Ectodermal cell (in vitro differentiated cells): Measurements from ENCODE around the gene GRK1.

Experiments
- H3K27ac ChIP-seq: 2 replicates; pipeline ENCODE4 v1.7.0; 2013; ENCODE audit warnings: mild to moderate bottlenecking, low read depth, low read length; ENCODE audit not compliant: insufficient read depth, poor library complexity, severe bottlenecking
- H3K27me3 ChIP-seq: 2 replicates; pipeline ENCODE4 v1.7.0; 2013; ENCODE audit warnings: mild to moderate bottlenecking, low read length; ENCODE audit not compliant: insufficient read depth, control insufficient read depth, poor library complexity, severe bottlenecking
- H3K36me3 ChIP-seq: one replicate; pipeline ENCODE4 v1.7.0; 2013; ENCODE audit warnings: low read length; ENCODE audit not compliant: control insufficient read depth, insufficient read depth
- H3K4me1 ChIP-seq: one replicate; pipeline ENCODE4 v1.7.0; 2013; ENCODE audit warnings: low read length; ENCODE audit not compliant: control insufficient read depth, insufficient read depth
- H3K4me3 ChIP-seq: 2 replicates; pipeline ENCODE4 v1.7.0; 2013; ENCODE audit warnings: low read depth, low read length, control low read depth; ENCODE audit not compliant: insufficient read depth
- H3K9me3 ChIP-seq: 2 replicates; pipeline ENCODE4 v1.7.0; 2013; ENCODE audit warnings: mild to moderate bottlenecking, low read length, moderate library complexity; ENCODE audit not compliant: control insufficient read depth
- WGBS, 2 experiments: methylation state at CpG; one replicate each; pipeline ENCODE4 v1.1.7; 2013; ENCODE audit warnings: missing lambda C conversion rate in 2 of 2; 5-methylcytosine and 5-hydroxymethylcytosine counted together

GRK1 gene

DNA sequence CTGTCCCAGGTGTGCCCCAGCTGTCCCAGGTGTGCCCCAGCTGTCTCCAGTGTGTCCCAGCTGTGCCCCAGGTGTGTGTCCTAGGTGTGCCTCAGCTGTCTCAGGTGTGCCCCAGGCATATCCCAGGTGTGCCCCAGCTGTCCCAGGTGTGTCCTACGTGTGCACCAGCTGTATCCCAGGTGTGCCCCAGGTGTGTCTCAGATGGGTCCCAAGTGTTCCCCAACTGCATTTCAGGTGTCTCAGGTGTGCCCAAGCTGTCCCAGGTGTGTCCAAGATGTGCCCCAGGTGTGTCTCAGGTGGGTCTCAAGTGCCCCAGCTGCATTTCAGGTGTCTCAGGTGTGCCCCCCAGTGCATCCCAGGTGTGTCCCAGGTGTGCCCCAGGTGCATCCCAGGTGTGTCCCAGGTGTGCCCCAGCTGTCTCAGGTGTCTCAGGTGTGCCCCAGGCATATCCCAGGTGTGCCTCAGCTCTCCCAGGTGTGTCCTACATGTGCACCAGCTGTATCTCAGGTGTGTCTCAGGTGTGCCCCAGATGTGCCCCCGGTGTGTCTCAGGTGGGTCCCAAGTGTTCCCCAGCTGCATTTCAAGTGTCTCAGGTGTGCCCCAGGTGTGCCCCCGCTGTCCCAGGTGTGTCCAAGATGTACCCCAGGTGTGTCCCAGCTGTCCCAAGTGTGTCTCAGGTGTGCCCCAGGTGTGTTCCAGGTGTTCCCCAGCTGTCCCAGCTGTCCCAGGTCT is 1.3 kb upstream of the GRK1 start:
- no peaks in the 10 kb centered on the region for H3K36me3 ChIP-seq
- no peaks in the 10 kb centered on the region for H3K9me3 ChIP-seq
- H3K4me1 ChIP-seq: no peaks in the 10 kb centered on the region
- no peaks in the 10 kb centered on the region for H3K27me3 ChIP-seq
- 90 to 92% methylated on average over 3 of the region's 3 CpGs for WGBS, 2 experiments
- no peak overlapping the region for H3K4me3 ChIP-seq
- no peak overlapping the region for H3K27ac ChIP-seq

DNA sequence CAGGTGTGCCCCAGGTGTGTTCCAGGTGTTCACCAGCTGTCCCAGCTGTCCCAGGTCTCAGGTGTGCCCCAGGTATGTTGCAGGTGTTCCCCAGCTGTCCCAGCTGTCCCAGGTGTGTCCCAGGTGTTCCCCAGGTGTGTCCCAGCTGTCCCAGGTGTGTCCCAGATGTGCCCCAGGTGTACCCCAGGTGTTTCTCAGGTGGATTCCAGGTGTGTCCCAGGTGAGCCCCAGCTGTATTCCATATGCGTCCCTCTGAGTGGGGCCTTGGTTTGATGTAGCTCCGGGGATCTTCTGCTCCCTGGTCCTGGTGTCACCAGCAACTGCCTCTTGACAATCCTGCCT is 719 bp upstream of the GRK1 start:
- no peaks in the 10 kb centered on the region for H3K36me3 ChIP-seq
- H3K4me1 ChIP-seq: no peaks in the 10 kb centered on the region
- WGBS, 2 experiments: 94 to 96% methylated on average over 2 of the region's 2 CpGs
- no peak overlapping the region for H3K27ac ChIP-seq
- no peak overlapping the region for H3K4me3 ChIP-seq
- no peaks in the 10 kb centered on the region for H3K9me3 ChIP-seq
- H3K27me3 ChIP-seq: no peaks in the 10 kb centered on the region

DNA sequence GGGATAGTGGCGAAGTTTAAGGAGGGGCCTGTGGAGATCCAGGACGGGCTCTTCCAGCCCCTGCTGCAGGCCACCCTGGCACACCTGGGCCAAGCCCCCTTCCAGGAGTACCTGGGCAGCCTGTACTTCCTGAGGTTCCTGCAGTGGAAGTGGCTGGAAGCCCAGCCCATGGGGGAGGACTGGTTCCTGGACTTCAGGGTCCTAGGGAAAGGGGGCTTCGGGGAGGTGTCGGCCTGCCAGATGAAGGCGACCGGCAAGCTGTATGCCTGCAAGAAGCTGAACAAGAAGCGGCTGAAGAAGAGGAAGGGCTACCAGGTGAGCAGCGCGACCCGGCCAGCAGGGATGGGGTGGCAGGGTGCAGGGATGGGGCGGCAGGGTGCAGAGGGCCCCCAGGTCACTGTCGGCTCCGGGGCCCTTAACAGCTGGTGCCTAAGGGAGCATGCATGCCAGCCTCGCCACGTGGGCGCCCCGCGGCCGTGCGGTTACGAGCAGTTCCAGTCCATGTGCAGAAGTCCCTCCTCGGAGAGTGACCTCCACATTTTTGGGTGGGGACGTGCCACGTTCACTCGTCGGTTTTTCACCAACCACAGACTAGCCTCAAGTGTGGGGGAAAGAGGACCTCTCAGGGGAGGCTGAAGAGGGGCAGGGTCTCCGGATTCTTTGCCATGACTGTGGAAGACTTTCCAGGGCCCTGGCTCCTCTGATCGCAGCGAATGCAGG is 912 bp downstream of the GRK1 start:
- 93 to 96% methylated on average over 29 of the region's 29 CpGs for WGBS, 2 experiments
- Histone ChIP-seq H3K9me3 (no peaks in the 10 kb centered on the region), H3K36me3 (no peaks in the 10 kb centered on the region), H3K27me3 (no peaks in the 10 kb centered on the region), H3K27ac (no peak overlapping the region), H3K4me1 (no peaks in the 10 kb centered on the region), H3K4me3 (no peak overlapping the region)

DNA sequence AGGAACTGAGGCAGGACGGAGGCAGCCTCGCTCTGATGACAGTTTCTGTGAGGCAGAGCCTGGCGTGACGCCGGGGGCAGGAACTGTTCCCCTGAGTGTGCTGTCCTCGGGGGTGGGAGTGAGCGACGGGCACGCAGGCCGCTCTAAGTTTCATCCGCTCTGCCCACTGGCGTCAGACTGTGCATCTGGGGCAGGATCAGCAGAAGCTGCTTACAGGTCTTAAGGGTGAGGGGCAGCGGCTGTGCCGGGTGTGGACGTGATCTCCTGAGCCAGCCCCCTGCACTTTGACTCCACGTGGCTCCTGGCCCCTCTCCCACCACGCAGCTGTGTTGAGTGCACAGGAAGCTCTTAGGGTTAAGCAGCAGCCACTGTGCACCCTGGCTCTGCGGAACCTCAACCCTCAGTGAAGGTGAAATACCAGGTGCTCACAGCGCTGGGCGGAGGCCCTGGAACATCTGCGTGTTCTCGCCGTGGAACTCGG is 1.5 kb downstream of the GRK1 start:
- no peaks in the 10 kb centered on the region for H3K4me1 ChIP-seq
- WGBS, 2 experiments: 93% methylated on average over 24 of the region's 24 CpGs
- no peaks in the 10 kb centered on the region for H3K27me3 ChIP-seq
- no peak overlapping the region for H3K4me3 ChIP-seq
- H3K36me3 ChIP-seq: no peaks in the 10 kb centered on the region
- no peaks in the 10 kb centered on the region for H3K9me3 ChIP-seq
- no peak overlapping the region for H3K27ac ChIP-seq

DNA sequence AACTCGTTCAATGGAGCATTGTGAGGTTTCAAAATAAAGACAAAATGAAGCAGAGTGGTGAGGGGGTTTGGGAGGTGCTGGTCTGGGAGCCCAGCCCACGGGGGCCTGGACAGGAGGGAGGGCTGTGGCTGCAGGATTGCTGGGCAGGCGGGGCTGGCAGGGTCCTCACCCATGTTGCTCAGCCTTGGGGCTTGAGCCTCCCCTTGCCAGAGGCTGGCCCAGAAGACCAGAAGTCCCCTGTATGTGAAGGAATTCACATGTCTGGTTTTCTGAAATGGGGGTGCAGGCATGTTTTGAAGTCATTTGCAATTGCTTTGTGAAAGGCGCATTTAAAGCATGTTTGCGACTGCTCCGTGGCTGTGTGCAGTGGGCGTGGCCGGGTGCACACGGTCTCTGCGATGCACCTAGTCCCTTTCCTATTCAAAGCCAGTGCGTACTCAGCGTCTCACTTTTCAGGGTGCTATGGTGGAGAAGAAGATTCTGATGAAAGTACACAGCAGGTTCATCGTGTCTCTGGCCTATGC is 2.3 kb downstream of the GRK1 start:
- no peaks in the 10 kb centered on the region for H3K27me3 ChIP-seq
- H3K4me1 ChIP-seq: no peaks in the 10 kb centered on the region
- 88 to 89% methylated on average over 13 of the region's 13 CpGs for WGBS, 2 experiments
- H3K27ac ChIP-seq: no peak overlapping the region
- H3K4me3 ChIP-seq: no peak overlapping the region
- H3K9me3 ChIP-seq: no peaks in the 10 kb centered on the region
- no peaks in the 10 kb centered on the region for H3K36me3 ChIP-seq

DNA sequence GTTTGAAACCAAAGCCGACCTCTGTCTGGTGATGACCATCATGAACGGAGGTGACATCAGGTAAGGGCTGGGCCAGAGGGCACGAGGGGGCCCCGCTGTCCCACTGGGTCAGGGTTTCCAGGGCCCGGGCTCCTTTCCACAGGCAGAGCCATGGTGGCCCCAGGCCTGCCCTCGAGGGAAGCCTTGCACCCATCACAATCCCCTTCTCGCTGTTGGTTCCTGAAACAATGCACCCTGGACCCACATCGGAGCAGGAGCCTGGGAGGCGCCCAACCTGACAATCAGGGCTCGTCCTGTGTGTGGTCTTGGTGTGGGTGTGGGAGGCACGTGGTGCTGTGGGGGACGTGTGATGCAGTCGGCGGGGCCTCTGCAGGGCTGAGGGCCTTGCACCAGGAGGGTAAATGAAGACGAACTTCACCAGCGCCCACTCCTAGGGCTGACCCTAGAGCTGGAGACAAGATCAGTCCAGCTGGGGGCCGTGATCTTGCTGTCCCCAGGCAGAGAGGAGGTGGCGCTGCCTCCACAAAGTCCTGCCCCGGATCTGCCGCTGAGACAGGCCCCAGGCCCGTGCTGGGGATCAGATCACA is 2.8 kb downstream of the GRK1 start:
- no peaks in the 10 kb centered on the region for H3K27me3 ChIP-seq
- H3K36me3 ChIP-seq: no peaks in the 10 kb centered on the region
- no peaks in the 10 kb centered on the region for H3K9me3 ChIP-seq
- no peak overlapping the region for H3K27ac ChIP-seq
- WGBS, 2 experiments: 90 to 91% methylated on average over 21 of the region's 21 CpGs
- no peak overlapping the region for H3K4me3 ChIP-seq
- H3K4me1 ChIP-seq: no peaks in the 10 kb centered on the region

DNA sequence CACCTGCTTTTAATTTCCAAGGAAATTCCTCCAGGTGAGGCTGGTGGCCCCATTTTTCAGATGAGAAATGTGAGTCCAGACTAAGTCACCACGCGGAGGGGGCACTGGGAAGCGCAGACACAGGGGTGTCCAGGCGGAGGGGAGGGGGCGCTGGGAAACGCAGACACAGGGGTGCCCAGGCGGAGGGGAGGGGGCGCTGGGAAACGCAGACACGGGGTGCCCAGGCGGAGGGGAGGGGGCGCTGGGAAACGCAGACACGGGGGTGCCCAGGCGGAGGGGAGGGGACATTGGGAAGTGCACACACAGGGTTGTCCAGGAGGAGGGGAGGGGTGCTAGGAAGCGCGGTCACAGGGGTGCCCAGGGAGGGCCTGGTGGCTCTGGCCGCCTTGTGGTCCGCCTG is 3.5 kb downstream of the GRK1 start:
- Histone ChIP-seq H3K36me3 (no peaks in the 10 kb centered on the region), H3K27ac (no peak overlapping the region), H3K4me1 (no peaks in the 10 kb centered on the region), H3K4me3 (no peak overlapping the region), H3K27me3 (no peaks in the 10 kb centered on the region), H3K9me3 (no peaks in the 10 kb centered on the region)
- WGBS, 2 experiments: 93 to 94% methylated on average over 19 of the region's 19 CpGs

DNA sequence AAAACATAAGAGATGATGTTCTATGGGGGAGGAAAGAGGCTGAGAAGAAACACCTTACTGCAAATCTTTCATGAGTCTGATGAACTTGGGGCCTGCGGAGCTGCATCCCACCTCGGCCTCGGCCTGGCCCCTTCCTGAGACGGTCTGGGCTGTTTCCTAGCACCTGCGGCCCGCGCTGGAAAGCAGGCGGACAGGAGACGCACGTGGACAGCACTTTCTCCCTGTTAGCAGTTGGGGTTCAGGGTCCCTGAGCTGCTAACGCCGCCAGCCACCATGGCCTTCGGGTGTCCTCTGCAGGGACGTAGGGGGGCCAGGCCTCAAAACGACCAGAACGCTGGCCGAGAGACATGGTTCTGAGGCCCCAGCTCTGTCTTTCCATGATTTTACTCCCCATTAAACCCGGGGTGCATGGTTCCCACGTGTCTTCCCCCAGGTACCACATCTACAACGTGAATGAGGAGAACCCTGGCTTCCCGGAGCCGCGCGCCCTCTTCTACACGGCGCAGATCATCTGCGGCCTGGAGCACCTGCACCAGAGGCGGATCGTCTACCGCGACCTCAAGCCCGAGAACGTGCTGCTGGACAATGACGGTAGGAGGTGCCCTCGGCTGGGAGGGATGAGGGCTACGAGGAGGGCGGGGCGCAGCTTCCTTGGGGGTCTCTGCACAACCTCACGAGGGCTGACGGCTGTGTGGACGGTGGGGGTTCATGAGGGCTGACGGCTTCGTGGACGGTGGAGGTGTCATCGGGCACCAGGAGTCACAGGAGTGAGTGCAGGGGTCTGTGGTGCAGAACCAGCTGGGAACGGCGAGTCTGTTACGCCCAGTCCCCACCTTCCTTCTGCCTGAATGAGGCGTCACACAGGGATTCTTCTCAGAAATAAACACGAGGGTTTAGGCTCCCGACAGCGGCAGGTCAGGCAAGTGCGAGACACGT is 4.3 kb downstream of the GRK1 start:
- Histone ChIP-seq H3K36me3 (no peaks in the 10 kb centered on the region), H3K27ac (no peak overlapping the region), H3K4me3 (no peak overlapping the region), H3K27me3 (no peaks in the 10 kb centered on the region), H3K9me3 (no peaks in the 10 kb centered on the region), H3K4me1 (no peaks in the 10 kb centered on the region)
- 93 to 94% methylated on average over 54 of the region's 54 CpGs for WGBS, 2 experiments

DNA sequence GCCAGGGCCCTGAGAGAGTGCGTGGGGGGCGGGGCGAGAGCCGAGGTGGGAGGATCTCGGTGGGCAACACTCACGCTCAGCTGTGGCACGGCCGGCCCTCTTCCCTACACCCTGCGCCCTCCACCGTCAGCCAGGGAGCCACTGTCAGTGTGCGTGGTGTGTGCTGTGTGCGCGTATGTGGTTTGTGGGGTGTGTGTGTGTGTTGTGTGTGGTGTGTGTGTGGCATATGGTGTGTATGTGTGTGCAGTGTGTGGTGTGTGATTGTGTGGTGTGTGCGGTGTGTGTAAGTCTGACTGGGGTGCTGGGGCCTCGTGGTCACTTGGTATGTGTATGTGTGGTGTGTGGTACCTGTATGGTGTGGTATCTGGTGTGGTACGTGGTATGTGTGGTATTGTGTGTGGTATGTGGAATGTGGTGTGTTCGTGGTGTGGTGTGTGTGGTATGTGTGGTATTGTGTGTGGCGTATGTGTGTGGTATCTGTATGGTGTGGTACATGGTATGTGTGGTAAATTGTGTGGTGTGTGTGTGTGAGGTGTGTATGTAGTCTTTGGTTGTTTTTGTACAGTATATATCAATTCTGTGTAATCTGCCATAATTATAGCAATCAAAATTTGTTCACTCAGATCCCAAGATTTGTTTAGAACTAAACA is 5.1 kb downstream of the GRK1 start:
- no peaks in the 10 kb centered on the region for H3K9me3 ChIP-seq
- H3K27me3 ChIP-seq: no peaks in the 10 kb centered on the region
- no peaks in the 10 kb centered on the region for H3K4me1 ChIP-seq
- WGBS, 2 experiments: 86 to 89% methylated on average over 18 of the region's 18 CpGs
- H3K36me3 ChIP-seq: no peaks in the 10 kb centered on the region
- no peak overlapping the region for H3K4me3 ChIP-seq
- no peak overlapping the region for H3K27ac ChIP-seq
